Mesodermal cell (in vitro differentiated cells): Measurements from ENCODE around the gene BCL7C.

Experiments used
- H3K27ac ChIP-seq: 2 replicates; pipeline ENCODE4 v1.7.0; 2013; ENCODE audit warnings: mild to moderate bottlenecking, low read depth, low read length, moderate library complexity; ENCODE audit not compliant: severe bottlenecking
- H3K36me3 ChIP-seq: 2 replicates; pipeline ENCODE4 v1.7.1; 2013; ENCODE audit warnings: mild to moderate bottlenecking, low read length, moderate library complexity; ENCODE audit not compliant: control insufficient read depth, insufficient read depth
- H3K4me1 ChIP-seq: one replicate; pipeline ENCODE4 v1.7.1; 2013; ENCODE audit warnings: mild to moderate bottlenecking, low read length; ENCODE audit not compliant: insufficient read depth, control insufficient read depth, poor library complexity, severe bottlenecking
- H3K4me3 ChIP-seq: 2 replicates; pipeline ENCODE4 v1.7.0; 2013; ENCODE audit warnings: low read length, control low read depth, mild to moderate bottlenecking; ENCODE audit not compliant: insufficient read depth, poor library complexity, severe bottlenecking; ENCODE audit errors: extremely low read depth
- H3K9me3 ChIP-seq: 2 replicates; pipeline ENCODE4 v1.7.1; 2013; ENCODE audit warnings: mild to moderate bottlenecking, low read length, moderate library complexity; ENCODE audit not compliant: control insufficient read depth
- WGBS, 2 experiments: methylation state at CpG; one replicate each; pipeline ENCODE4 v1.1.5; 2013; ENCODE audit warnings: missing lambda C conversion rate in 2 of 2; ENCODE audit not compliant: insufficient coverage in 2 of 2; 5-methylcytosine and 5-hydroxymethylcytosine counted together

The BCL7C gene

DNA sequence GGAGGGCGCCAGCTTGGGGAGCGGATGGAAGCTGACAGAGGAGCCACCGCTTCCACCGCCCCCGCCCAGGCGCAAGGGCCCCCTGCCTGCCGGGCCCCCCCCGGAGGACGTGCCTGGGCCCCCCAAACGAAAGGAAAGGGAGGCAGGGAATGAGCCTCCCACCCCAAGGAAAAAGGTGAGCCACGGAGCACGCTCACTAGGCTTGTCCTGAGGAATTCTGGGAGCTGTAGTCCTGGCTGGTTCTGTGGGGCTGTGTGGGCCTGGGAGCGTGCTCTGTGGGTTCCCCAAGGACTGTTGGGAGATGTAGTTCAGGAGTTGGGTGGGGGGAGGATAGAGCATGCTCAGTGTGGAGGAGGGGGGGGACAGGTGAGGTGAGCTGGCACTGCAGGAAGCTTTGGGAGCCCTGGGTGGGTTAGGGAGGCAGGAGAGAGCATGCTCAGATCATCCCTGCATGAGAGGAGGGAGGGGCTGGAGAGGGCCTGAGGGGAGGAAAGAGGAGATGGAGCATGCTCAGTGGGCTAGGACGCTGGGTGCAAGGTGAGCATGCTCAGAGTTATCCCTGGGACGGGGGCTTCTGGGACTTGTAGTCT is 34.0 kb upstream of the BCL7C start:
- H3K4me3 ChIP-seq: no peak overlapping the region
- H3K27ac ChIP-seq: no peak overlapping the region
- peaks cover 13% of the 10 kb centered on the region for H3K4me1 ChIP-seq
- 68 to 89% methylated on average over 10 to 12 of the region's 15 CpGs for WGBS, 2 experiments
- H3K36me3 ChIP-seq: peaks cover 69% of the 10 kb centered on the region
- no peaks in the 10 kb centered on the region for H3K9me3 ChIP-seq

DNA sequence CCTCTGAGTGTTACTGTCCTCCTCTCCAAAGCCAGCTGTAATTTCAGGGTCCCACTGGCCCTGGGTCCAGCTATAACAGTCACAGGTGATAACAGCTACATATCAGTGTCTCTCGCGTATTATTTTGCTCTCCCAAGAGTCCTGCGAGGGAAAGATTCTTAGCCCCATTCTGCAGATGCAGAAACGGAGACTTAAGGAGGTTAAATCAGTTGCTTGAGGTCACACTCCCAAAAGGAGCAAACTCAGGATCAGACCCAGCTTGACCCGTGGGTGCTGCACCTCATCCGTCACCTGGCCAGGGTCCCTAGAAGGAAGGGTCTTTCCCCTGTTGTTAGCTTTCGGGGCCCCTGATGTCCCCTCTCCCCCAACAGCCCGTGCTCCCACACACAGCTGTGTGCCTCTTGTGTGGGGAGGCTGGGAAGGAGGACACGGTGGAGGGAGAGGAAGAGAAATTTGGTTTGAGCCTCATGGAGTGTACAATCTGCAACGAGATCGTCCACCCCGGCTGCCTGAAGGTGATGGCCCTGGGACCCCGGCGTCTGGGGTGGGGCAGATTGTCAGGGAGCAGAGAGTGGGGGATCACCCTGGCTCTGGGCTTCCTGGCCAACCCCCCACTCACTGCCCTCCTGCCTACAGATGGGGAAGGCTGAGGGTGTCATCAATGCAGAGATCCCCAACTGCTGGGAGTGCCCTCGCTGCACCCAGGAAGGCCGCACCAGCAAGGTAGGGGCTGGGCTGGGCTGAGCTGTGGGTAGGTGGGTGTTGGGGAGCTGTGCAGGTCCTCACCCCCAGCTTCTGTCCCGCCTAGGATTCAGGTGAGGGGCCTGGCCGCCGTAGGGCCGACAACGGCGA is 33.3 kb upstream of the BCL7C start:
- Histone ChIP-seq H3K4me1 (peaks cover 13% of the 10 kb centered on the region), H3K27ac (no peak overlapping the region), H3K4me3 (no peak overlapping the region), H3K9me3 (no peaks in the 10 kb centered on the region), H3K36me3 (peaks cover 61% of the 10 kb centered on the region)
- WGBS, 2 experiments: 91 to 95% methylated on average over 12 to 20 of the region's 22 CpGs

DNA sequence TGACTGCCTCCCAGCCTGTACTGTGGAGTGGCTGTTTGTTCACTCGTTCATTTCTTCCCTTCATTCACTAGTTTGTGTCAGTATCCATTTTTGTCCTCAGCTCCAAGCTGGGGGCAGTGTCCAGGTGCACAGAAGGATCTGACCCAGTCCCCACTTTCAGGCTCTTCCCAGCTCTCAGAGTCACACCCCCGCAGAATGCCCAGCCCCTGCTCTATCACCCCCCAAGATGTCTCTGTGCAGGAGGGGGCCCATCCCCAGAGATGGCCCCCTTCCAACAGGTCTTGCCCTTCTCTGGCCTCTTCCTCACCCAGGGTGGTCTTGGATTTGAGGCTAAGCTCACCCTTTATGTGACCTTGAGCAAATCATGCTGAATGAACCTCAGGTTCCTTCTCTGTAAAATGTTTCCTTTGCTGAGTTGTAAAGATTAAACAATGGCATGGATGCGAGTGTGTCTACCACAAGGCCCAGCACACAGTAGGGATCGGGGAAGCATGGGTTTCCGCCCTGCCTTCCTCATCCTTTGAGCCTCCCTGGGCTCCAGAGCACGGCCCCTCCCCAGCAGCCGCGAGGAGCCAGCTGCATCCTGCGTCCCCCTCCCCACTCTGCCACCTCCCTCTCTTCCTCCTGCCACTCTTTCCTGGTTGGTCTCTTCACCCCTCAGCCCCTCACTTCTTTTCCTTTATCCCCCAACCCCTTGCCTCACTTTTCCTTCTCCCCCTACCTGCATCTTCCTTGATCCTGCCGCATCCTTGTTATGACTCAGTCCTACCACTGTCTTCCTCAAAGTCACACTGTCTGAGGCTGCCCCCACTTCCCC is 32.3 kb upstream of the BCL7C start:
- Histone ChIP-seq H3K4me1 (peaks cover 13% of the 10 kb centered on the region), H3K9me3 (no peaks in the 10 kb centered on the region), H3K4me3 (no peak overlapping the region), H3K36me3 (peaks cover 52% of the 10 kb centered on the region), H3K27ac (no peak overlapping the region)
- WGBS, 2 experiments: 83 to 93% methylated on average over 9 of the region's 10 CpGs

DNA sequence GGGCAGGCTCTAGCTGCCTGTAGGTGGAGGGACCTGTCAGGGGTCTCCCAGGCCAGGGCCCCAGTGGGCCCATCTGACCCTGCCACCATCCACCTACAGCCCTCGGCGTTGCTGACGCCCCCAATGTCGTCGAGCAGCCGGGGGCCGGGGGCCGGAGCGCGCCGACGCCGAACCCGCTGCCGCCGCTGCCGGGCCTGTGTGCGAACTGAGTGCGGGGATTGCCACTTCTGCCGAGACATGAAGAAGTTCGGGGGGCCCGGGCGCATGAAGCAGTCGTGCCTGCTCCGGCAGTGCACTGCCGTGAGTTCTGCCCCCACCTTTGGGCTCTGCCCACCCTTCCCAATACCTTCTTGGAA is 31.7 kb upstream of the BCL7C start:
- Histone ChIP-seq H3K4me3 (no peak overlapping the region), H3K36me3 (peaks cover 46% of the 10 kb centered on the region), H3K4me1 (peaks cover 13% of the 10 kb centered on the region), H3K27ac (no peak overlapping the region), H3K9me3 (no peaks in the 10 kb centered on the region)
- 97% methylated on average over 26 of the region's 26 CpGs for WGBS, 2 experiments

DNA sequence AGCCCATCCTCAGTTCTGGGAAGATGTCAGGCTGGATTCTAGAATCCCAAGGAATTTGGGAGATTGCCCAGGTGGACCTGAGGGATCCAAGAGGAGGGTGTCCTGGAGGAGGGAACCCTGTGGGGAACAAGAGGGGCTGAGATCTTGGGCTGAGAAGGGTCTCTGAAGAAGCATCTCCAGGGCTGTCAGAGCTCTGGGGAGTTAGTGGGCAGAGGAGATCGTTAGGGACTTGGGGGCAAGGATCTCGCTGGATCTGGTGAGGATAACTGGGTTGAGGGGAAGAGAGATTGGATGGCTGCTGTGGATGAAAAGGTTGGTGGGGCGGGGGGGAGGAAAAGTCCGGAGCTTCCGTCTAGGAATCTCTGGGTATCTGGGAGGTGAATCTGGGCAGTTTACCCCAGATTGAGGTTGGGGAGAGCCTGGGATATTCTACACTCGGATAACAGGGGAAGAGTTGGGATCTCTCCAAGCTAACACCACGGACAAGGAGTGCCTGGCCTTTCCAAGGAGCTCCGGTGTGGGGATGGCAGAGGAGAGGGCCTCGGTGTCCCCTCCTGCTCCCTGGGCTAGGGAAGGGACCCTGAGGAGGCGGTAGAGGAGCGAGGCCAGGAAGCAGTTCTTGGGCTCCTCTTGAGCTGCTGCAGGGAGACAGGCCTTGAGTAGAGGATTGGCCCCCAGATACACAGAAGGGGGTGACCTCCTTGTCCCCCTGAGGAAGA is 31.2 kb upstream of the BCL7C start:
- H3K27ac ChIP-seq: no peak overlapping the region
- peaks cover 13% of the 10 kb centered on the region for H3K4me1 ChIP-seq
- 82 to 87% methylated on average over 11 of the region's 11 CpGs for WGBS, 2 experiments
- peaks cover 40% of the 10 kb centered on the region for H3K36me3 ChIP-seq
- H3K9me3 ChIP-seq: no peaks in the 10 kb centered on the region
- H3K4me3 ChIP-seq: peak overlapping the region; percentile 80

DNA sequence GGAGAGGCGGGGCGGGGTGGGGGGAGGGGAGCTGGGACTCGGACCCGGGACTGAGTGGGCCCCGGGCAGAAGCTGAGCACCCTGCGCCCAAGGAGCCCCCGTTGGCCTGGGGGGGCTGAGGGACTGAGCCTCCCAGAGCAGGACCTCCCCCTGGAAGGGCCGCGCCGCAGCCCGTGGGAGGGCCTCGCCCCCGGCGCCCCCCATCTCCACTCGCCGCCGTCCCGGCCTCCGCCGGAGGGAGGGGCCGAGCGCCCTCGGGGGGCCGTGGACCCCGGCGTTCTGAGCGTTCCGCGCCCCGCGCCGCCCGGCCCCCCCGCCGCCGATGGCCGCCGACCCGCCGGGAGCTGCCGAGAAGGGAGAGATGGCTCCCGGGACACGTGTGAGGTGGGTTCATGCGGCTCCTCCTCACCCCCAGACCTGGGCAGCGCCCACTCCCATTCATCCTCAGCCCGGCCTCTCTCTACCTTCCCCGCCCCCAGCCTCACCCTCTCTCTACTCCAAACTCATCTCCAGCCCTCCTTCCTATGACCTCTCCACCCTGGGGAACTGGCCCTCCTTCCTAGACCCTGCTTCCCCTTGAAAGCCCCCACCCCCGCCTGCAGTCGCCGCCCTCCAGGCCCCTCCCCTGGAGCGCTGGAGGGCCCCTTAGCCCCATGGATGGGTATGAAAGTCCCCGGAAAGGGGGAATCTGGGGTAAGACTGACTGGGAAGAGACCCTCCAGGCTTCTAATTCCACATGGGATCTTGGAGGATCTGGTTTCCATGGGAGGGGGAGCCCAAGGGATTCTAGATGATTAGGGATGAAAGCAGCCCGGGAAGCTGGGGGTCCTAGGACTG is 30.4 kb upstream of the BCL7C start:
- H3K36me3 ChIP-seq: peaks cover 36% of the 10 kb centered on the region
- 1 to 2% methylated on average over 25 to 33 of the region's 53 CpGs for WGBS, 2 experiments
- H3K4me3 ChIP-seq: peak overlapping the region; percentile 80
- H3K4me1 ChIP-seq: peaks cover 13% of the 10 kb centered on the region
- no peaks in the 10 kb centered on the region for H3K9me3 ChIP-seq
- no peak overlapping the region for H3K27ac ChIP-seq

DNA sequence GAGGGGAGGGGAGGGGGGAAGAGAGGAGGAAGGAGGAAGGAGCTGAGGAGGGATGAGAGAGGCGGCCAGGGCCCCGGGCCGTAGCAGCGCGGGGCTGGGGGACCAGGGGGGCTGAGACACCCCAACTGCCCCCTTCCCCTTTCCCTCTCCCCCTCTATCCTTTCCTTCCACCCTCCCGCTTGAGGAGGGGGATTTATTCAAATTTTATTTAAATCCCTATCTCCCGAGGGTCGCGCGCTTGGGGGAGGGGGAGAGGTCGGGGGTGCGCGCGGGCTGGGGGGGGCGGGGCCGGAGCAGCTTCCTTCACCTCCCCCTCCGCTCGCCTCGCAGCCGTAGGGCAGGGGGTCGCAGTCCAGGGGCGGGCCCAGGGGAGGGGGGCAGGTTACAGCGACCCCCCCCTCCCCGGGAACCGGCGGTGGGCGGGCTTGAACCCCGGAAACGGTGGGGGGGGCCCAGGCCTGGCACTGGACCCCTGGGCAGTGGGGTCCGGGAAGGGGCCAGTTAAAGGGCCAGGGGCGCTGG is 29.7 kb upstream of the BCL7C start, which contains the start of gene FBXL19:
FBXL19 (plus strand) TSS at position 19 of the 522 bp plus-strand sequence. CDS start 2,183 bp downstream, outside the sequence.
- WGBS, 2 experiments: 0% methylated on average over 1 to 3 of the region's 31 CpGs
- H3K4me3 ChIP-seq: peak within 1 kb of the TSS; percentile 80
- peak within 1 kb of the TSS; percentile 99 for H3K27ac ChIP-seq
- H3K36me3 ChIP-seq: peaks cover 29% of the 10 kb centered on the region
- H3K4me1 ChIP-seq: peaks cover 13% of the 10 kb centered on the region
- no peaks in the 10 kb centered on the region for H3K9me3 ChIP-seq

DNA sequence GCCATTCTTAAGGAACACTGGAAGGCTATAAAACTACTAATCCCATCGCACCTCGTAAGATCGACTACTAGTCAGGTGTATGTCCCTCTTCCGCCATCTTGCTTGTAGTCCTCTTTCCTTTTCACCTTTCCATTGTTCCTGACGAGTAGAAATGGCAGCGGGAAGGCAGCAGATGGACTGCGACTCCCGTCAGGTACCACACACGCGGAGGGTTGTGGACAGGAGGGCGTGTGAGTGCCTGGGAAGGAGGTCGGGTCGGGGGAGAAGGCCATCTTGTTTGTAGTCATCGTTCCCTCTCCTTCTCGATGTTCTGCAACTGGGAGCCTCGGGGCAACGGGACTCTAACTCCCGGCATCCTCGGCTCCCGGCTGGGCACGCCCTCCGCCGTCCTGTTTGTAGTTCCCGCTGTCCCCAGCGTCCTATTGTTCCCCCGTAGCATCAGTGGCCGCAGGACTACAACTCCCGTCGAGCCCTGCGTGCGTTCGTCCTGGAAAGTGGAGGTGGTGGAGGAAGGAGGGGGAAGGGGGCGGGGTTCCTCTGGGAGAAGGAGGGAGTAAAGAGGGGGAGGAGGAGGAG is 29.2 kb upstream of the BCL7C start:
- peaks cover 25% of the 10 kb centered on the region for H3K36me3 ChIP-seq
- H3K9me3 ChIP-seq: no peaks in the 10 kb centered on the region
- 0% methylated on average over 19 to 24 of the region's 33 CpGs for whole genome bisulfite sequencing, 2 experiments
- H3K4me1 ChIP-seq: peaks cover 13% of the 10 kb centered on the region
- H3K27ac ChIP-seq: peak overlapping the region; percentile 99
- H3K4me3 ChIP-seq: peak overlapping the region; percentile 80

DNA sequence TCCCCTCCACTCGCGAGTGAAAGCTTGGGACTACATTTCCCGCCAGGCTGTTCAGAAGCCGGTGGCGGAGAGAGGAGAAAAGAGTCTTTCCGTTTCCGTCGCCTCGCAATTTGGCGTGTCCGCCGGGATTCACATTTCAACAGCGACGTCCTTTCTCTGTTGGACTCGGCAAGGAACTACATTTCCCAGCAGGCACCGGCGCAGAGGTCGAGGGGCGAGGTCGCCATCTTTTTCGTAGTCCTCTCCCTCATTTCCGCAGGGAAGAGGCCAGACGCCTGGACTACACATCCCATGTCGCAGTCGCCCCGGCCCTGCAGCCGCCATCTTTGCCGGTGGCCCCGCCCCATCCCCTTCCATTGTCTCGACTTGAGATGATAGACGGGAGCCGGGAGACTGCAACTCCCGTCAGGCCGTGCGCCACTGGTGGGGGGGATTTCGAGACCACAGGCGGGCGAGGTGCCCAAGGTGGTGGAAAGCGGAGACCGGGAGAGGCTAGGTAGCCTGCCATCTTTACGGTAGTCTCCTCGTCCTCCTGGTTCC is 28.6 kb upstream of the BCL7C start:
- Histone ChIP-seq H3K4me3 (peak overlapping the region; percentile 80), H3K36me3 (peaks cover 20% of the 10 kb centered on the region), H3K9me3 (no peaks in the 10 kb centered on the region), H3K27ac (peak overlapping the region; percentile 99), H3K4me1 (peaks cover 13% of the 10 kb centered on the region)
- WGBS, 2 experiments: 0% methylated on average over 29 to 33 of the region's 42 CpGs
